Head of caudate nucleus (tissue), 42 donors: ENCODE results near the gene IQCK.

Experiments
- DNase-seq, 42 donors: peaks; one replicate each; pipeline versions ENCODE4 v3.0.0 to v3.0.0-alpha.2; 2020 to 2021; ENCODE audit warnings: mixed read lengths in 7 of 42
- intact Hi-C: fragments of 100-400 bp; cut with DNase I; formaldehyde crosslinking; loops from one replicate; pipeline ENCODE4 v1.15.0; 2022

IQCK gene

GRCh38 chr16:19697756-19698318, 20.2 kb upstream of the IQCK start:
- DNase-seq = no peak
- intact Hi-C loops = no loop called here

DNA sequence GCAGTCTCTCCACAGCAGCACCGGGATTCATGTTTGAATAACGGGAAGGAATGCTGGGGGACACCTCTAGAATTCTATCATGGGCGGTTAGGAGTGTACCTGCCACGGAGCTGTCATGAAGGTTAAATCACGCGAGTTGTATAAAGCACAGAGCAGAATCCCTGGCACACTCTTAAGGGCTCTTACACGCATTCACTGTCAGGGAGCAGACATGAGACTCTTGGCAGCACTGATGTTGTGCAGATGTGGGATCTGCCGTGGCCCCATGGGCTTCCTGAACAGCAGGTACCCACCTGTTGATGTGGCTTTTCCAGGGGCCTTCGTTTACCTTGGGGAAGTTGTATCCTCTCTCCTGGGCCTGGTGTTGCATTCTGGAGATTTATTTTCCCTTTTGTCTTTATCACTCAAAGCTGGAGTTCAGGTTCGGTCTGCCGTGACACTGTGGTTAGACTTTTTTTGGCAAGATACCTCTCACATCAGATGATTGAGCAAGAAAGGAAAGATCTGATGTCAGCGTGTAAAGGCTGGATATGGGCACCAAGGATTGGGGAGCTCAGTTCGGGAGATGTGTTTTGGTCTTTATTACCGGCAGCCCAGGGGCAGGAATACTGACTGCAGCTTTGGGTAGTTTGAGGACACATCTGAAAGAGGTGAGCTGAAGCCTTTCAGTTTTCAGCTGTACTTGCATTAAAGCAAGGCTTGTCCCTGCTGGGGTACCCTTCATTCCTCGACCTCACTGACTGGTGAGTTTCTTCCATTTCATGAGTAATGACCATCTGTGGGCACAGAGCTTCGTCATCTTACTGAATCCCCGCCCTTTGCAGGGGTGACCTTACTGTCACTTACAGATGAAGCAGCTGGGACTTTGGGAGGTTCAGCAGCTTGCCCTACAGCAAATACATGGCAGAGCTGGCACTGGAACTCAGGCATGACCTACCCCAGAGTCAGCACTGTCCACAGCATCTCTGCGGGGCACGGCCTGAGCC, 19.3 kb upstream of the IQCK start:
- intact Hi-C loops = no loop called here
- DNase-seq = no peak

DNA sequence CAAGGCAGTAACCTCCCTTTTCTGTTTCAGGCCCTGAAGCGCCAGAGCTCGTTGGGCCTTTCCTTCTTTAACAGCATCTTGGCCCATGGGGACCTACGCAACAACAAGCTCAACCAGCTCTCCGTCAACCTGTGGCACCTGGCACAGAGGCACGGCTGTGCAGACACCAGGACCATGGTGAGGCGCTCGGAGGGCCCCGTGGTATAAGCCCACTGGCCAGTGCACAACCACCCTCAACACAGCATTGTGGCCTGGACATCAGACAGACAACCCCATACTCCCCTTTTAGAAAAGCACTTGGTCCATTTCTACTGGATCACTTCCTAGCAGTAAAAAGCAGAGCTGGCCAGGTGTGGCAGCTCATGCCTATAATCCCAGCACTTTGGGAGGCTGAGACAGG, 18.6 kb upstream of the IQCK start:
- DNase-seq = no peak
- intact Hi-C loops = no loop called here

DNA sequence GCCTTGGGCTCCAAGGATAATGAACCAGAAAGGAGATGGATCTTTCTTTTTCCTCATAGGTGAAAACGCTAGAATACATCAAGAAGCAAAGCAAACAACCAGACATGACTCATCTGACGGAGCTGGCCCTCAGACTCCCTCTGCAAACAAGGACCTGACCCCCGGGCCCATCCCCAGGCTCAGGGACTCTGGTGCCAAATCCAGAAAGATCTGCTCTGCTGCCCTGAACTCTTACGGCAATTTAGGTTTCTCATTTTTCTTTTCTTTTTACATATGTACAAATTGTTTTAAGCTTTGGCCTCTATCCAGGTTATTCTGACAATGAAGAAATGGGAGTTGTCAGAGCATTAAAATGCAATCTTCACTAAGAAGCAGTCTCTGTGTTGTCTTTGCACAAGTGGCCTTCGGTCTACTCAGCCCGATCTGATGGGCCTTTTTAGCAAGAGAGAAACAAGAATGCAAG, 17.7 kb upstream of the IQCK start:
- intact Hi-C loops = no loop called here
- DNase-seq = peak in 2 of 42 donors; percentile 39 to 60

DNA sequence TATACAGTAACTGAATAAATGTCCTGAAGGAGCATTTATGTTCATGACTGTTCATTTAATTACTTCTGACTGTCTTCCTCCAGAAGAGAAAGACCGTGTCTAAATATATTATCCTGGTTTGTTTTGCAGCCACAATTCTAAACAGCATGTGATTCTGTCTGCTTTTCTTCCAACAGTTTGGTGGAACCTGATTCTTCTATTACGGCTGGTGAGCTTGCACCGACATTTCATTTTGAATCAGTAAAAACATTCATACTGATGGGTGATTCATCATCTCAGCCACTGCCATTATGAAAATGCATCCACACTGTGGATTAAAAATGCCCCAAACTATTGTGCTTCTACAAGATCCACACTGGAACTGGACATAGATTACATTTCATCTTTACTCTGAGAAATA, 17.0 kb upstream of the IQCK start:
- intact Hi-C loops = no loop called here
- no peak for DNase-seq

- no peak for DNase-seq
These were observed 14.7 kb upstream of the IQCK start for GRCh38 chr16:19703172-19703889.

DNA sequence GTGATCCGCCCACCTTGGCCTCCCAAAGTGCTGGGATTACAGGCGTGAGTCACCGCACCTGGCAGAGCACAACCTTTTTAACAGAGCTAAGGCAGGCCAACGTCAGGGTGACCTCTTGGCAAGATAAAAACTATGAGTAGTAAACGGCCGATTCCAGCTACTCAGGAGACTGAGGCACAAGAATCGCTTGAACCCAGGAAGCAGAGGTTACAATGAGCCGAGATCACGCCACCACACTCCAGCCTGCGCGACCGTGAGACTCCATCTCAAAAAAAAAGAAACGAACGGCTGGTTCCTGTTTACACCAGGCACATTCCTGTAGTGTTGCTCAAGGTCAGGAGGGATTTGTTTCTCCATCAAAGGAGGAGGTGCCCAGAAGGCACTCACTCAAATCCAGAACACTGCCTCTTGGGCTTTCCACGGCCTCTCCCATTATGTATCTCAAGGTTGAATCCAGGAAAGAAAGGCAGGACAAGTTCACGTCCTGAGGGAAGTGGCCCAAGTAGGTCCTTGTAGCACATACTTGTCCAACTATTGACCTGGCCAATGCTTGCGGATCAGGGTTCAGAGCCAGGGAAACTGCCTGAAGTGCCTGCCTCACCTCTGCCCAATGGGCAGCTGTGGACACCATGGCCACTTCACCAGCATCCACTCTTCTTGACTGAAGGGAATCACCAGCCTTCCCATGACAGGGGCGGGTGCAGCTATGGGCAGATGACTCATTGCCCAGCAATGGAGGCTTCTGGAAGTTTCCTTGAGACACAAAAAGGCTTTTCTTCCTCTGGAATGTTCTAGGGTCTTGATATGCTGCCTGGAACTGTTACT, 13.5 kb upstream of the IQCK start:
- DNase-seq = no peak
- intact Hi-C loops = no loop called here

More at GRCh38 chr16:19703172-19703889, 14.7 kb upstream of the IQCK start:
- intact Hi-C loops = no loop called here

GRCh38 chr16:19705146-19705501, 12.9 kb upstream of the IQCK start:
- DNase-seq = no peak
- intact Hi-C loops = no loop called here

DNA sequence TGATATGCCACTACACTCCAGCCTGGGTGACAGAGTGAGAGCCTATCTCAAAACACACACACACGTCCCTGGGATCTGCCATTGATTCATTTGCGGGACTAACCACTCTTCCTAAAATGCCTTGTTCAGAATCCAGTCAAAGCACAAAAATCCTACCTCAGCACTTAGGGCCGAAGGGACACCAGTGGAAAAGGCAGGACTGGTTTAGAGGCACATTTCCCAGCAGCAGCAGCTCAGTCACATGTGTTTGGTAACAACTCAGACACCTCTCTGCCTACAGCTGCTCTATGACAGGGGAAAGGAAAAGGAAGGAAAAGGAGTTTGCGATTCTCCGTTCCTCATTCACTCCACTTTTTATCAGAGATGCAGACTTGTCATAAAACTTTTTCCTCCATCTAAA, 12.2 kb upstream of the IQCK start:
- intact Hi-C loops = no loop called here
- peak in 3 of 42 donors; percentile 34 to 61 (median 44) for DNase-seq

DNA sequence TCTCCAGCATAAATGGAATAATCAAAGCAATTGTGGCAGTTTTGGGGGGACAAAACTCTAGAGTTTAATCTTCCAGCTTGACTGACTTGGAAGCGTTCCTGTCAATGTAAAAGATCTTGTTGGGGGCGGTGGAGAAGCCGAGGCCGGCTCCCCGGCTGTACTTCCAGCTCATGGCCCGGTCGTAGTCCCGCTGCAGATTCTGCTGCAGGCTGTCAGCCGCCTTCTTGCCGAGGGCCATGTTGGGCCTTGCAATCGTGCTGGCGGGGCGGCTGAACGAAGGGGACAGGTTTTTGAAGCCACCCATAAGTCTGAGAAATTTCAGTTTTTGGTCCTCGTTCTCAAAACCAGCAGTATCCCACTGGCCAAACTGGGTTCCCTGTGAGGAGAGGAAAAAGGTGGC, 11.2 kb upstream of the IQCK start:
- intact Hi-C loops = no loop called here
- DNase-seq = no peak

DNA sequence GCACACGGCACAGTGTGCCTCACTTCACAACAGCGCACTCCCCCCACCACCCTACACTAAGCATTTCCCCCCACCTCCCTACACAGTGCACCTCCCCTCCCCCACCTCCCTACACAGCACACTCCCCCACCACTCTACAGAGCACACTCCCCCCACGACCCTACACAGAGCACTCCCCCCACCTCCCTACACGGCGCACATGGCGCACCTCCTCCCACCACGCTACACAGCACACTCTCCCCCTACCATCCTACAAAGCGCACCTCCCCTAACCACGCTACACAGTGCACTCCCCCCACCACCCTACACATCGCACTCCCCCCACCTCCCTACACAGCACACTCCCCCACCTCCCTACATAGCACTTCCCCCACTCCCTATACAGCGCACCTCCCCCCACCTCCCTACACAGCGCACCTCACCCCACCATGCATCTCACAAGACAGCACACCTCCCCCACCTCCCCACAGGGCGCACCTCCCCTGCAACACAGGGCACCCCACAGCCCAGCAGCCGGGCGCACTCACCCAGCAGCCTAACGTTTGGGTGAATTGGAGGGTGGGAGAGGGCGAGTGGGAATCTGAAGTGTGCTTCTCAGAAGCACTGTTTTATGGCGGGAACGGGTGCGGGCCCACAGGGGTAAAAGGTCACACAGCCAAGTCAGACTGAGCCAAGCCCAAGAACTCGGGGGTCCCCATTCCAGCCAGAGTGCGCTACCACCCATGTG, 10.3 kb upstream of the IQCK start:
- DNase-seq = peak in 6 of 42 donors; percentile 18 to 61 (median 35)
- intact Hi-C loops = no loop called here

DNA sequence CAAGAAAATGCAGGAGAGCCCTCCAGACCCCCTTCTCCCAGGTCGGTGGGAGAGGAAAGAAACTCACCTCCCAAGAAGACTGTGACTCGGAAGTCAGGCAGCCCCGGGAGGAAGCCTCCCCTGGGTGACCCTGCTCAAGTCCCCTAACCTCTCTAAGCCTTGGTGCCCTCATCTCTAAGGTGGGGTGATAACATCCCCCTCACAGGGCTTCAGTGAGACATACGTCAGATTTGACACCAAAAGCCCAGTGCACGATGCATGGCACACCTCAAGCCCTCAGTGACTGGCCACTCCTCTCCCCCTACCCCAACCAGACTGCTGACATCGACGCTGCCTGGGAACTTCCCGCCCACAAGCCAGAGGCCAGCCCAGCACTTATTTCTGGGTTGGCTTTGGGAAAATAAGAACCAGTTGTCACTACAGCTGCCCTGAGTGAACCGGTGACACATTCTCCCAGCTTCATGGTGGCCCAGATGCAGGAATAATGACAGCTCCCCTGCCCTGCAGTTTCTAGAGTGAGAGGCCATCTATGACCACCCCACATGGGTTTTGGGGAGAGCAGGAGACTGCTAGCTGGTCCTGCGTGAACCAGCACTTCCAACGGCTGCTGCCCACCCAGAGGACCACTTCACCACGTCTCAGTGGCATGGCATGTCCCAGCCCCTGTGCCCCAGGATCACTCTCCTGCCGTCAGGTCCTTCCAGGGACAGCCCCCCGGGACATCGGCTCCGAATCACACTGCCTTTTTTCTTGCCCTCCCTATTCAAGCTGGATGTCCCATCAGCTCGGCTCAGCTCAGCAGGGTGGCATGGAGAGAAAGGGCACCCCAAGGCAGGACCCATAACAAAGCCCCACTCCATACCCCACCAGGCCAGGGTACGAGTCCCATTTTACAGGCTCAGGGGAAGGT, 9.5 kb upstream of the IQCK start:
- intact Hi-C loops = no loop called here
- no peak for DNase-seq

DNA sequence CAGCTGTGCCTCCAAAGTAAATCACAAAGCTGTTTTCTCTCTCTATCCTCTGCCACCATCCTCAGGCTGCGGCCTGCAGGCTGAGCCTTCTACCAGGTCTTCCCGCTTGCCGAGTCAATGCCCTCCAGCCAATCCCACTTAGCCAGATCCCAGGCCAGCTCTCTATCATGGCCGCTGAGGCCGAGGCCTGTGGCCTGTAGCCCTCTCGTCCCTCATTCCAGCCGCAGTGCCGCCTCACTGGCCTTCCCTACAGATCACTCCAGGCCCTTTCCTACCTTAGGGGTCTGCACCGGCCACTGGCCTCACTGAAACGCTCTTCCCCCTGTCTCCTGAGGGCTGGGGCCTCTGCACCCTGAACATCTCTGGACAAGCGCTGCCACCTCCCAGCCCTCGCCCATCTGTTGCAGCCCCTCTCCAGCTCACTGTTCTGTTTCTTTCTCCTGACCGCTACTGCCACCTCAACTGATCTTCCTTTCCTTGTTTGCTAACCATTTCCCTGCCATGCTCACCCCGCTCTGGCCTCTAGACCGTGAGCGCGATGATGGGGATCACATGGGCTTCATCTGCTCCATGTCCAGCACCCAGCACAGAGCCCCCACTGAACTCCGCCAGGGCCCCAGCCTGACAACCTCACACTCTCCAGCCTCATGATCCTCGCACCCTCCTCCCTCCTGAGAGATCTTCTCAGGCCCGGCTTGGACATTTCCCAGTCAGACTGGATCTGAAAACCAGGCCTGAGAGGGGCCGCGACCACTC, 8.5 kb upstream of the IQCK start:
- no peak for DNase-seq
- intact Hi-C loops = no loop called here

GRCh38 chr16:19710191-19710908, 7.7 kb upstream of the IQCK start:
- DNase-seq = no peak
- intact Hi-C loops = no loop called here

DNA sequence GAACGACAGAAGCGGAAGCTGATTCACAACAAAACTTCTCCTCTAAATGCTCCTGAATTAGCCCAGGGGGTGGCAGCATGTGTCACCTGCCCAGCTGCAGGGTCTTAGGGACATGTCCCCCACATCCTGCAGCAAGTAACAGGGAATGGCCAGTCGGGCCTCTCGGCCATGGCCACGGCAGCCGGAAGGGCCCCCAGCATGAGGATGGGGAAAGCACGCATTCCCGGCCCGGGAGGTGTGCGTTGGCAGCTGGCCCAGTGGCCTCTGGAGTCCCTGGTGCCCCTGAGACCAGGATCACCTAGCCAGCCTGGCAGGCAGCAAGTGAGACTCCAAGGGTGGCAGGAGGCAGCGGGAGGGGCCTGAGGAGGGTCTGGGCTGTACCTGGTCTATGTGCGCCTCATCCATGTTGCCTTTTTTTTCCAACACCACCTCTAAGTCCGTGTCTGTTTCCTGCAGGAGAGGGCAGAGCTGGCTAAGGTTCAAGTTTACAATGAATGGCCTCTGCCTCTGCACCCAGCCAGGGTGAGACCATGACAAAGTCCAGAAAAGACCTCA, 7.0 kb upstream of the IQCK start:
- no peak for DNase-seq
- intact Hi-C loops = no loop called here

DNA sequence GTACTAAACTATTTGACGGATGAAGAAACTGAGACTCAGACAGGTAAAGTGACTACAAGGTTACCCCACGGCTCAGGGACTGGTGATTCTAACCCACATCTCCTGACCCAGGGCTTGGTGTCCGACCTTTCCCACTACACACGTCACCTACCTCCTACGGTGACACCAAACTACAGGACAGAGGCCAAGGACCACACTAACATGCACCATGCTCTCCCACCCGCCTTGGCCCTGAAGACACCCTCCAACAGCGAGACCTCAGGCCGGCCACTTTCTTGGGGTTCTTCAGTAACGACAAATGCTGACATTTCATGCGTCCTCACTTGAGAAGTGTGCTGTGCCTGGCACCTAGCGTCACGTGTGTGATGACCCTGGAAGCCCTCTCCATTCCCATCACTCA, 6.4 kb upstream of the IQCK start:
- intact Hi-C loops = no loop called here

More for the DNA sequence above, 6.4 kb upstream of the IQCK start:
- no peak for DNase-seq
